Sigmoid colon (tissue), 7 donors: ENCODE measurements around the gene LMOD1. TPM values are rescaled to one million over a fixed set of nuclear protein-coding genes. Genes with fewer than 3 reads are reported as not detected.

Experiments
- DNase-seq: peaks from one replicate; pipeline ENCODE4 v3.0.0-alpha.2; 2019
- H3K27ac ChIP-seq, 4 donors: fragments of 200-600 bp; sonication (generic); one replicate each; pipeline ENCODE4 v1.5.1; 2016 to 2019; ENCODE audit warnings: mild to moderate bottlenecking in 1 of 4
- H3K27me3 ChIP-seq, 3 donors: fragments of 200-600 bp; sonication (generic); one replicate each; pipeline ENCODE4 v1.5.1; 2019; ENCODE audit warnings: mild to moderate bottlenecking in 1 of 3
- H3K36me3 ChIP-seq, 4 donors: fragments of 200-600 bp; sonication (generic); one replicate each; pipeline ENCODE4 v1.5.1; 2016 to 2019
- H3K4me1 ChIP-seq, 4 donors: fragments of 200-600 bp; sonication (generic); one replicate each; pipeline ENCODE4 v1.5.1; 2017 to 2019
- H3K4me3 ChIP-seq, 4 donors: fragments of 200-600 bp; sonication (generic); one replicate each; pipeline ENCODE4 v1.5.1; 2017 to 2019; ENCODE audit warnings: mild to moderate bottlenecking in 2 of 4, moderate library complexity in 1 of 4
- H3K9me3 ChIP-seq, 4 donors: fragments of 200-600 bp in 3 of 4; sonication (generic) in 3 of 4; one replicate each; pipeline versions ENCODE4 v1.5.1 to v1.6.1; 2013 to 2019
- EP300 ChIP-seq, 4 donors: sonication (generic); formaldehyde crosslinking; IDR thresholded peaks; one replicate each; pipeline ENCODE4 v1.6.1; 2017; ENCODE audit warnings: antibody characterized with exemption in 4 of 4
- POLR2A ChIP-seq, 2 donors: fragments of 450-650 bp; IDR thresholded peaks; one replicate each; pipeline ENCODE4 v1.6.1; 2016; ENCODE audit warnings: antibody characterized with exemption in 2 of 2, mild to moderate bottlenecking in 2 of 2, moderate library complexity in 2 of 2
- POLR2AphosphoS5 ChIP-seq, 4 donors: sonication (generic); formaldehyde crosslinking; IDR thresholded peaks; one replicate each; pipeline ENCODE4 v1.6.1; 2017; ENCODE audit warnings: antibody characterized with exemption in 4 of 4
- WGBS, 2 donors: extraction: QIAGEN DNeasy Blood & Tissue Kit; methylation state at CpG; one replicate each; pipeline ENCODE4 v1.1.7; 2013; 5-methylcytosine and 5-hydroxymethylcytosine counted together
- intact Hi-C: fragments of 100-400 bp; cut with DNase I; formaldehyde crosslinking; loops from one replicate; pipeline ENCODE4 v1.15.1; 2023
- polyA plus RNA-seq, 3 donors: library from polyadenylated mRNA; stranded (reverse); fragments of 200-250 nt; gene quantifications; one replicate each; pipeline ENCODE4 v1.2.3, GENCODE V29; 2013
- total RNA-seq, 4 donors: library from RNA; depleted of rRNA; stranded (reverse); fragments of >200 nt; gene quantifications; one replicate each; pipeline ENCODE4 v1.1.0, GENCODE V29; 2016
- TF ChIP-seq, protein P1 (sequence below), 4 experiments: fragments of 450-650 bp in 3 of 4; fragments of 200-600 bp in 1 of 4; IDR thresholded peaks; one replicate each; pipeline ENCODE4 v1.5.1; 2016 to 2019; ENCODE audit warnings: antibody characterized with exemption in 4 of 4, mild to moderate bottlenecking in 3 of 4, moderate library complexity in 2 of 4
- donor health status: healthy with polysubstance abuse.
- donor health status: Bipolar disorder and iron deficiency.
- donor health status: healthy.

LMOD1 gene
- total and polyA plus RNA-seq, 7 donors = 4.9 to 1,011 (median 633) TPM

- Histone ChIP-seq H3K9me3 (no peaks in the 10 kb centered on the region), H3K27ac (peak overlapping the region; percentile 85 to 97 (median 90)), H3K27me3 (no peaks in the 10 kb centered on the region), H3K4me1 (peaks cover 0 to 100% (median 99%) of the 10 kb centered on the region in 4 donors), H3K36me3 (peaks cover 0 to 38% (median 2%) of the 10 kb centered on the region in 4 donors), H3K4me3 (no peak overlapping the region)
- intact Hi-C loops = no loop called here
- no peak for DNase-seq
- 61 to 76% methylated on average over 14 of the region's 14 CpGs for WGBS, 2 donors
- no peak for TF ChIP-seq EP300 (IDR thresholded peaks at IDR 0.05)
- TF ChIP-seq, protein P1, sequence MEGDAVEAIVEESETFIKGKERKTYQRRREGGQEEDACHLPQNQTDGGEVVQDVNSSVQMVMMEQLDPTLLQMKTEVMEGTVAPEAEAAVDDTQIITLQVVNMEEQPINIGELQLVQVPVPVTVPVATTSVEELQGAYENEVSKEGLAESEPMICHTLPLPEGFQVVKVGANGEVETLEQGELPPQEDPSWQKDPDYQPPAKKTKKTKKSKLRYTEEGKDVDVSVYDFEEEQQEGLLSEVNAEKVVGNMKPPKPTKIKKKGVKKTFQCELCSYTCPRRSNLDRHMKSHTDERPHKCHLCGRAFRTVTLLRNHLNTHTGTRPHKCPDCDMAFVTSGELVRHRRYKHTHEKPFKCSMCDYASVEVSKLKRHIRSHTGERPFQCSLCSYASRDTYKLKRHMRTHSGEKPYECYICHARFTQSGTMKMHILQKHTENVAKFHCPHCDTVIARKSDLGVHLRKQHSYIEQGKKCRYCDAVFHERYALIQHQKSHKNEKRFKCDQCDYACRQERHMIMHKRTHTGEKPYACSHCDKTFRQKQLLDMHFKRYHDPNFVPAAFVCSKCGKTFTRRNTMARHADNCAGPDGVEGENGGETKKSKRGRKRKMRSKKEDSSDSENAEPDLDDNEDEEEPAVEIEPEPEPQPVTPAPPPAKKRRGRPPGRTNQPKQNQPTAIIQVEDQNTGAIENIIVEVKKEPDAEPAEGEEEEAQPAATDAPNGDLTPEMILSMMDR (IDR thresholded peaks at IDR 0.05) = no peak
- no peak for TF ChIP-seq POLR2A (IDR thresholded peaks at IDR 0.05)
- TF ChIP-seq POLR2AphosphoS5 (IDR thresholded peaks at IDR 0.05) = peak in 2 of 4 donors; percentile 12 to 41
Measured at GRCh38 chr1:201914456-201915235, 31.7 kb downstream of the LMOD1 start.

- TF ChIP-seq EP300 (IDR thresholded peaks at IDR 0.05) (peak in 1 of 4 donors; percentile 36), POLR2AphosphoS5 (IDR thresholded peaks at IDR 0.05) (peak in 3 of 4 donors; percentile 67 to 85 (median 76)), POLR2A (IDR thresholded peaks at IDR 0.05) (no peak)
- H3K9me3 ChIP-seq = no peaks in the 10 kb centered on the region
- peak; percentile 89 for DNase-seq
- H3K27ac ChIP-seq = peak overlapping the region; percentile 85 to 97 (median 90)
- peaks cover 0 to 42% (median 6%) of the 10 kb centered on the region in 4 donors for H3K36me3 ChIP-seq
- intact Hi-C loops = no loop called here
- peak overlapping the region in 1 of 4 donors; percentile 7 for H3K4me3 ChIP-seq
- H3K4me1 ChIP-seq = peaks cover 0 to 100% (median 99%) of the 10 kb centered on the region in 4 donors
- no peaks in the 10 kb centered on the region for H3K27me3 ChIP-seq
- WGBS, 2 donors = 73 to 75% methylated on average over 5 of the region's 5 CpGs
Measured at GRCh38 chr1:201912832-201913231, 33.5 kb downstream of the LMOD1 start.

DNA sequence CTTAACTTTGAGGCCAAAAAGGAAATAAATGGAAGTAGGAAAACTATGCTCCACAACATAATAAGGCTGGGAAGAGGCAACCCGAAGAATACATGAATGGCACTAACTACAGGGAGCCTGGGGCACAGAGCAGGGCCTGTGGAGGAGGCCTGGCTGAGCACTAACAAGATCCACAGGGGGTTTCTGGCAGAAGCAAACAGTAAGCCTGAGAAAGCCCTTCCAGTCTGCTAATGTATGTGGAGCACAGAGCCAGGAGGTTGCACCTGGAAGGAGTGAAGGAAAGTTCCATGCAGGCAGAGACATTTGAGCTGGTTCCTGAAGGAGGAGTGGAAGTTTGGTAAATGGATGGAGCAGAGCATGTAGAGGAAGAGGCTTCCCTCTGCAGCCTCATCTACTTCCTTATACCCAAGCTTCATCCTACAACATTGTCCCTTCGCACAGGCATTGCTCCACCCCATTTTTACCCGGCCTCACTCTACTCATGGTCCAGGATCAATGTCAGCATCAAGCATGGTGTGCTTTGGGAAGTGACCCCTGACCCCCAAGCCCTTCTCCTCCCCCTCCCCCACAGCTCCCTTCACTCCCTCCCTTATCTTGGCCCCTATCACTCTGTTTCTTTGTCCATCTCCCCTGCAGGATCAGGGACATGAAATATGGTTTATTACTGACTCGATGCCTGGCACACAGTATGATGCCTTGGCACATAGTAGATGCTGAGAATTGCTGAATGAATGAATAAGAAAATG lies 34.3 kb downstream of the LMOD1 start:
- peak overlapping the region; percentile 85 to 97 (median 90) for H3K27ac ChIP-seq
- 77% methylated on average over 4 of the region's 4 CpGs for WGBS, 2 donors
- DNase-seq = no peak

GRCh38 chr1:201907621-201908020 lies 38.7 kb downstream of the LMOD1 start:
- H3K27me3 ChIP-seq = no peaks in the 10 kb centered on the region
- H3K36me3 ChIP-seq = peaks cover 0 to 34% (median 6%) of the 10 kb centered on the region in 4 donors
- intact Hi-C loops = no loop called here
- no peaks in the 10 kb centered on the region for H3K9me3 ChIP-seq
- no peak for DNase-seq
- TF ChIP-seq EP300 (IDR thresholded peaks at IDR 0.05) (no peak), POLR2AphosphoS5 (IDR thresholded peaks at IDR 0.05) (no peak), POLR2A (IDR thresholded peaks at IDR 0.05) (no peak)
- TF ChIP-seq, protein P1 (IDR thresholded peaks at IDR 0.05) = no peak
- no peak overlapping the region for H3K4me3 ChIP-seq
- peaks cover 0 to 100% (median 99%) of the 10 kb centered on the region in 4 donors for H3K4me1 ChIP-seq
- H3K27ac ChIP-seq = peak overlapping the region; percentile 85 to 97 (median 90)
- 89 to 92% methylated on average over 6 of the region's 6 CpGs for WGBS, 2 donors

More for the DNA sequence above, 34.3 kb downstream of the LMOD1 start:
- H3K4me3 ChIP-seq = no peak overlapping the region
- no peaks in the 10 kb centered on the region for H3K9me3 ChIP-seq
- peaks cover 0 to 100% (median 99%) of the 10 kb centered on the region in 4 donors for H3K4me1 ChIP-seq
- TF ChIP-seq EP300 (IDR thresholded peaks at IDR 0.05) (no peak), POLR2A (IDR thresholded peaks at IDR 0.05) (no peak), POLR2AphosphoS5 (IDR thresholded peaks at IDR 0.05) (no peak)
- TF ChIP-seq, protein P1 (IDR thresholded peaks at IDR 0.05) = no peak
- peaks cover 0 to 42% (median 6%) of the 10 kb centered on the region in 4 donors for H3K36me3 ChIP-seq
- intact Hi-C loops = no loop called here
- H3K27me3 ChIP-seq = no peaks in the 10 kb centered on the region

DNA sequence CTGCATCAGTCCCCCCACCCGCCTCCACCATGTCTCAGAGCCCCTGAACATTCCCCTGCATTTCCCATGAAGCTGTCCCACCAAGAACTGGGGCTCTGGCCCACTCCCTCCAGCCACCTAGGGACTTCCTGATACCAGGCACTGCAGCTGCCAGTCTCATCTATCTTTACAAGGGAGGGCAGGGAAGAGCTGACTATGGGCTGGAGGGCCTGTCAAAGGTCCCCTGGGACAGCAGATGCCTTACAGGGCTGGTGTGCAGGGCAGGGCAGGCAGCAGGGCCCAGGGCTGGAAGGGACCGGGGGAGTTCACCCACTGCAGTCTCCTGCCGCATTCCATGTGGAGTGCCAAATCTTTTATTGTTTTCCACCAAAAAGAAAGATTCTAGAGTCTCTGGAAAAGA lies 40.0 kb downstream of the LMOD1 start:
- WGBS, 2 donors = 85 to 96% methylated on average over 3 of the region's 3 CpGs
- DNase-seq = no peak
- H3K4me3 ChIP-seq = no peak overlapping the region
- intact Hi-C loops = no loop called here
- no peaks in the 10 kb centered on the region for H3K27me3 ChIP-seq
- peak overlapping the region; percentile 85 to 97 (median 90) for H3K27ac ChIP-seq
- peaks cover 0 to 21% (median 5%) of the 10 kb centered on the region in 4 donors for H3K36me3 ChIP-seq
- H3K9me3 ChIP-seq = no peaks in the 10 kb centered on the region
- TF ChIP-seq POLR2AphosphoS5 (IDR thresholded peaks at IDR 0.05) = no peak
- TF ChIP-seq POLR2A (IDR thresholded peaks at IDR 0.05) = no peak
- TF ChIP-seq EP300 (IDR thresholded peaks at IDR 0.05) = no peak
- TF ChIP-seq, protein P1 (IDR thresholded peaks at IDR 0.05) = no peak
- H3K4me1 ChIP-seq = peaks cover 0 to 98% (median 94%) of the 10 kb centered on the region in 4 donors
